Retina (tissue), 1 donor: Measurements from ENCODE around the gene BTBD8.

Source experiments
- DNase-seq: peaks from one replicate; pipeline ENCODE4 v3.0.0-alpha.2; 2016

Gene BTBD8

GRCh38 chr1:92094595-92094994 lies 14.4 kb downstream of the BTBD8 start:
- DNase-seq: no peak

GRCh38 chr1:92095874-92096273 lies 15.7 kb downstream of the BTBD8 start:
- DNase-seq: no peak

- DNase-seq: no peak
Measured at GRCh38 chr1:92096317-92096716, 16.2 kb downstream of the BTBD8 start.

- no peak for DNase-seq
Measured at GRCh38 chr1:92105546-92106081, 25.5 kb downstream of the BTBD8 start.

GRCh38 chr1:92108631-92109030 lies 28.5 kb downstream of the BTBD8 start:
- no peak for DNase-seq

GRCh38 chr1:92117526-92117925 lies 37.4 kb downstream of the BTBD8 start:
- DNase-seq: no peak

GRCh38 chr1:92118826-92119225 lies 38.7 kb downstream of the BTBD8 start:
- DNase-seq: no peak

- DNase-seq: no peak
Measured at GRCh38 chr1:92123868-92124267, 43.7 kb downstream of the BTBD8 start.

GRCh38 chr1:92125204-92125603 lies 45.1 kb downstream of the BTBD8 start:
- DNase-seq: no peak

- DNase-seq: no peak
Measured at GRCh38 chr1:92126088-92126487, 45.9 kb downstream of the BTBD8 start.

GRCh38 chr1:92134331-92134730 lies 54.2 kb downstream of the BTBD8 start:
- no peak for DNase-seq

- no peak for DNase-seq
Measured at GRCh38 chr1:92136341-92136740, 56.2 kb downstream of the BTBD8 start.

GRCh38 chr1:92154934-92155333 lies 74.8 kb downstream of the BTBD8 start:
- no peak for DNase-seq

- DNase-seq: no peak
Measured at GRCh38 chr1:92159593-92159992, 79.4 kb downstream of the BTBD8 start.

GRCh38 chr1:92165389-92165788 lies 85.2 kb downstream of the BTBD8 start:
- DNase-seq: no peak

GRCh38 chr1:92167151-92167550 lies 87.0 kb downstream of the BTBD8 start:
- no peak for DNase-seq

GRCh38 chr1:92168657-92169056 lies 88.5 kb downstream of the BTBD8 start:
- DNase-seq: peak; percentile 45

- no peak for DNase-seq
Measured at GRCh38 chr1:92169214-92170005, 89.3 kb downstream of the BTBD8 start.

- DNase-seq: no peak
Measured at GRCh38 chr1:92184632-92185031, 104.5 kb downstream of the BTBD8 start.

- DNase-seq: no peak
Measured at GRCh38 chr1:92186081-92186480, 105.9 kb downstream of the BTBD8 start.

- DNase-seq: no peak
Measured at GRCh38 chr1:92188436-92189255, 108.5 kb downstream of the BTBD8 start.

- no peak for DNase-seq
Measured at GRCh38 chr1:92191726-92192125, 111.6 kb downstream of the BTBD8 start.

- peak; percentile 6 for DNase-seq
Measured at GRCh38 chr1:92192246-92192645, 112.1 kb downstream of the BTBD8 start.

- DNase-seq: no peak
Measured at GRCh38 chr1:92194511-92194910, 114.4 kb downstream of the BTBD8 start.
